Stimulated activated naive CD8-positive, alpha-beta T cell treated with anti-CD3 and anti-CD28 coated beads, Interleukin-15, Interleukin-2, amounts not matched to agents 100 U/mL and 50 U/mL, for 24 hours (primary cell): Measurements from ENCODE around the gene CDH4.

ENCODE experiments used
- ATAC-seq: fragments of 150-1000 bp; cut with Tn5 transposase; one replicate; pipeline ENCODE4 v1.10.0; 2021
- DNase-seq: peaks from one replicate; pipeline ENCODE4 v3.0.0; 2021

Gene CDH4

GRCh38 chr20:61861858-61862257 is 609.8 kb downstream of the CDH4 start:
- ATAC-seq (no peak), DNase-seq (no peak)

GRCh38 chr20:61862881-61863280 is 610.8 kb downstream of the CDH4 start:
- no peak for ATAC-seq
- no peak for DNase-seq

GRCh38 chr20:61864481-61864880 is 612.4 kb downstream of the CDH4 start:
- no peak for DNase-seq

GRCh38 chr20:61865353-61865752 is 613.3 kb downstream of the CDH4 start:
- DNase-seq (no peak), ATAC-seq (no peak)

More at GRCh38 chr20:61864481-61864880, 612.4 kb downstream of the CDH4 start:
- ATAC-seq: no peak

GRCh38 chr20:61866165-61866564 is 614.1 kb downstream of the CDH4 start:
- DNase-seq: no peak
- no peak for ATAC-seq

GRCh38 chr20:61868006-61868405 is 615.9 kb downstream of the CDH4 start:
- no peak for DNase-seq
- no peak for ATAC-seq

GRCh38 chr20:61868466-61869090 is 616.5 kb downstream of the CDH4 start:
- ATAC-seq: no peak
- DNase-seq: no peak

GRCh38 chr20:61869750-61870507 is 617.9 kb downstream of the CDH4 start:
- no peak for ATAC-seq
- DNase-seq: no peak

- DNase-seq (no peak), ATAC-seq (no peak)
These were observed 619.1 kb downstream of the CDH4 start for GRCh38 chr20:61871160-61871559.

- DNase-seq (no peak), ATAC-seq (no peak)
These were observed 619.9 kb downstream of the CDH4 start for GRCh38 chr20:61871913-61872312.

- no peak for ATAC-seq
- DNase-seq: no peak
These were observed 620.4 kb downstream of the CDH4 start for GRCh38 chr20:61872371-61872900.

GRCh38 chr20:61873651-61874420 is 621.8 kb downstream of the CDH4 start:
- ATAC-seq (no peak), DNase-seq (no peak)

- ATAC-seq (no peak), DNase-seq (no peak)
These were observed 622.5 kb downstream of the CDH4 start for GRCh38 chr20:61874421-61875068.

GRCh38 chr20:61875221-61875885 is 623.3 kb downstream of the CDH4 start:
- no peak for DNase-seq
- no peak for ATAC-seq

GRCh38 chr20:61875996-61876395 is 623.9 kb downstream of the CDH4 start:
- DNase-seq (no peak), ATAC-seq (no peak)

- ATAC-seq (no peak), DNase-seq (no peak)
These were observed 625.1 kb downstream of the CDH4 start for GRCh38 chr20:61876952-61877728.

- ATAC-seq (no peak), DNase-seq (no peak)
These were observed 625.9 kb downstream of the CDH4 start for GRCh38 chr20:61877776-61878477.

- no peak for ATAC-seq
- DNase-seq: no peak
These were observed 626.6 kb downstream of the CDH4 start for GRCh38 chr20:61878478-61879302.

GRCh38 chr20:61879303-61879620 is 627.2 kb downstream of the CDH4 start:
- ATAC-seq (no peak), DNase-seq (no peak)

- no peak for ATAC-seq
- no peak for DNase-seq
These were observed 627.6 kb downstream of the CDH4 start for GRCh38 chr20:61879694-61880093.
